ENCODE measurements around the gene TNS1. TPM values are rescaled to one million over a fixed set of nuclear protein-coding genes. Genes with fewer than 3 reads are reported as not detected.

Gene TNS1
- total RNA-seq, 2 donors from 2014 or later = 1,255 to 1,508 TPM

DNA sequence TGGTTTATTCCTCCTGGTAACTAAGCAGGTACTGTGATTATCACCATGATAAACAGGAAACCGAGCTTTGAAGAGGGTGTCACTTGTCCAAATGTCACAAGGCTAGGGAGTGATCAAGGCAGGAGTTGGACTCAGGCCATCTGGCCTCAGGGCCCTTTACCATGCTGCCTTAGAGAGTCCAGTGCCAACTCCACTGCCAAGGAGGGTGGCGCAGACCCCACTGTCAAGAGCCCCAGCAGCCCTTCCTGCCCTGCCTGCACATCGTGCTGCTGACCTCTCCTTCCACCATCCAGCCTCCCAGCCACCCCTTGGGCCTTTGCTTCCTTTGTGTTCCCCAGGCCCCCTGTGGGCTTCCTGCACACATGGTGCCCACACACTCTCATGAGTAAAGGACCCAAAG lies 48.3 kb downstream of the TNS1 start:
- DNase-seq (ENCODE audit: low spot score) = peak; percentile 77

GRCh38 chr2:217954051-217954450 lies 48.7 kb downstream of the TNS1 start:
- DNase-seq (ENCODE audit: low spot score) = peak; percentile 76
- intact Hi-C loops (cut with DNase I) = no loop called here

More for the DNA sequence above, 48.3 kb downstream of the TNS1 start:
- intact Hi-C loops (cut with DNase I) = no loop called here

DNA sequence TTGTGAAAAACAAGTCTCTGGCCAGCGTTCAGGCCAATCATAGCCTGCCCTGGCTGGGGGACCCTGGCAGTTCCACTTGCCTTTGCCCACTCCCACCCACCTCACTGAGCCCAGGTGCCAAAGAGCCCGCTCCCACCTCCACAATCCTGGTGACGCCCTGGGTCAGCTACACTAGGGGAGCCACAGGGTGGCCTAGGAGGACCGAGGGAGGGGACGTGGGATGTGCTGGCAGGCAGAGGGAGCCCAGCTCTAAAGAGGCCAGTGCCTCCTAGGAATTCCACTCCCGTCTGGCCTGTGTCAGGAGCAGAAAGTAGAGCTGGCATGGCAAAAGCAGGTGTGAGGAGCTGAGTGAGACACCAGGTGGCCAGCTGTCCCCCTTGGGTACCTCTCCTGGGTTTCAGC lies 49.3 kb downstream of the TNS1 start:
- intact Hi-C loops (cut with DNase I) = no loop called here
- DNase-seq (ENCODE audit: low spot score) = peak; percentile 78

DNA sequence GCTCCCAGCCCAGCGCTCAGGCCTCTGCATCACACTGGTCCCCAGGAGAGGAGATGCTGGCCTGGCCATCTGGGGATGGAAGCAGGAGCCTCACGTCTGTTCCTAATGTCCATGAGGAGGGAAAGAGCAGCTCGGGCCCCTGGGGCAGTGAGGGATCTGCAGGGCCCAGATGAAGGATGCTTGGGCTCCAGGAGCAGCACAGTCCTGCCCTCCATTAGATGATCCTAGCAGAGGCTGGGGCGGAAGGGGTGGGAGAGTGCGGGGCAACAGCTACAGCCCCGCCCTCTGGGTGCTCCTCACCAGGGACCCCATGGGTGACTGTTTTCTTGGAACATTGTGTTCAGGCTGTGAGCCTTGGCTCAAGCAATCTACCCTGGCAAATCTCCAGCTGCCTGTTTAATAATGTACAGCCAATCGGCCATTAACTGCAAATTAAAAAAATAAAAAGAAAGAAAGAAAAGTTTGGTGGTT lies 49.7 kb downstream of the TNS1 start:
- intact Hi-C loops (cut with DNase I) = no loop called here
- peak; percentile 82 for DNase-seq (ENCODE audit: low spot score)

DNA sequence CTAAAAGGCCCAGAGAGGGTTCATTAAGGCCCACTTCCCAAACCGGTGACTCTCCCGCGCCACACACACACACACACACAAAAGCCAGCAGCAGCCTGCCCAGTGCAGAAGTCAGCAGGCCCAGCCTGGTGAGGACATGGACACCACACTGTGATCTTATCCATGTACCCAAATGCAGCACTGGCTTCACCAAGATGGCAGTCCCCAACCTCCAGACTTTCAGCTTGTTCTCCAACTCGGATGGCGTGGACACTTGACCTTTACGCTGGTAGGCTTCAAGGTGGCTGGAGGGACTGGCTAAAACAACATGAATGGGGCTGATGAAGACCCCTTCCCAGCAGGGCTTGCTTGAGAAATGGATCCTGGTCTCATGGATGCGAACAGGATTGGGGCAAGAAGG lies 50.4 kb downstream of the TNS1 start:
- intact Hi-C loops (cut with DNase I) = no loop called here
- DNase-seq (ENCODE audit: low spot score) = peak; percentile 58

- DNase-seq (ENCODE audit: low spot score) = peak; percentile 64
- intact Hi-C loops (cut with DNase I) = no loop called here
Measured at GRCh38 chr2:217951521-217952247, 51.1 kb downstream of the TNS1 start.

GRCh38 chr2:217951091-217951490 lies 51.7 kb downstream of the TNS1 start:
- intact Hi-C loops (cut with DNase I) = no loop called here

DNA sequence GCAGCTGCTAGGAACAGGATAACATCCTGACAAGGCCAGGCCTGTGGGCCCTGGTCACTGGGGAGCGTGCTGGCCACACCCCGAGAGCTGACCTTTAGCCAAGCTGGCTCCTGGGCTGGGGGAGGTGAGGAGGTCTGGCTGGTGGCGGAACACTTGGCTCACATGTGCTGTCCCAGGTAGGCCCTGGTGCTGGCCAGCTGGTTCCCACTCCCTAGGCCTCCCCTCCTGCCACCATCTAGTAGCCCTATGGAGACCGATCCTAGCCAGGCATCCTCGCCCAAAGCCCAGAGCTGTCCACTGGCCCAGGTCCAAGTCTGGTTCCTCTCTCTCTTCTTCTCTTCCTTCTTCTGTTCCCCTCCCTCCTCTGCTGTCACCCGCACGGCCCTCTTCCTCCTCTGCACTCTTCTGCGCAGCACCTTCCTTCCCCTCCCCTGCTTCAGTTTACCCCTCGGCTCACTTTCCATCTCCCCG lies 52.4 kb downstream of the TNS1 start:
- intact Hi-C loops (cut with DNase I) = no loop called here
- DNase-seq (ENCODE audit: low spot score) = peak; percentile 80

More at GRCh38 chr2:217951091-217951490, 51.7 kb downstream of the TNS1 start:
- peak; percentile 9 for DNase-seq (ENCODE audit: low spot score)

DNA sequence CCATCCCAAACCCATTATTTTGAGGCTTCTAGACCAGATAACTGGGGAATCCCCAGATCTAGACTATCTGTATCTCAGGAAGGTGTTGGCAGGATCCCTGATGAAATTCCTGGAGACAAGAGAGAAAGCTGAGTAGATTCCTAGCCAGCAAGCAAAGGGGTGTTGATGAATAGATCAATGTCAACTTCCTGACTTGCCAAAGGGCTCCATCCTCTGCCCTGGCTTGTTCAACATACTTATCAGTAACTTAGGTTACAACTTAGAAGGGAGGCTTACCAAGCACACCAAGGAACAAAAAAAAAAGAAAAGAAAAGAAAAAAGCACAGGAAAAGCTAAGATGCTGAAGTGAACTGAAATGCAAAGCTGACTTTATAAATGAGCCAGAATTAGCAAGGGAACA lies 53.3 kb downstream of the TNS1 start:
- intact Hi-C loops (cut with DNase I) = no loop called here
- DNase-seq (ENCODE audit: low spot score) = no peak

GRCh38 chr2:217948897-217949296 lies 53.9 kb downstream of the TNS1 start:
- intact Hi-C loops (cut with DNase I) = no loop called here
- peak; percentile 58 for DNase-seq (ENCODE audit: low spot score)

DNA sequence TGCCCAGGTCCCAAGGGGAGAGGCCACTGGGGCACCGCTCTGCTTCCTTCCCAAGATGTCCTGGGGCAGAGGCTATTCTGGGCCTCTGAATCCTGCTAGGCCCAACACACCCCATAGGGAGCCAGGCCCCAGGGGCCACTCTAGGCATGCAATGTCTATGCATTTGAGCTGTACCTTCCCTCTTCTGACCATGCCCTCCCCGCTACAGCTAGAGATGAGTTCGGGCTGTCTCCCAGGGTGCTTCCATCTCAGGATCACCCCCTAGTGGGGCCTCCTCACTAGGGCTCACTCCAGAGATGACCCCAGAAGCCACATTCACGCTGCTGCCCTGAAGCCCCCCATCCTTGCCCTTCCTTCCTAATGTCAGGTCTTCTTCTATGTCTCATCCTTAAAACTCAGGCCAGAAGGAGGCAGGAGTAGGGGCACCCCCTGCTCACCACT lies 54.4 kb downstream of the TNS1 start:
- intact Hi-C loops (cut with DNase I) = no loop called here
- DNase-seq (ENCODE audit: low spot score) = peak; percentile 60

DNA sequence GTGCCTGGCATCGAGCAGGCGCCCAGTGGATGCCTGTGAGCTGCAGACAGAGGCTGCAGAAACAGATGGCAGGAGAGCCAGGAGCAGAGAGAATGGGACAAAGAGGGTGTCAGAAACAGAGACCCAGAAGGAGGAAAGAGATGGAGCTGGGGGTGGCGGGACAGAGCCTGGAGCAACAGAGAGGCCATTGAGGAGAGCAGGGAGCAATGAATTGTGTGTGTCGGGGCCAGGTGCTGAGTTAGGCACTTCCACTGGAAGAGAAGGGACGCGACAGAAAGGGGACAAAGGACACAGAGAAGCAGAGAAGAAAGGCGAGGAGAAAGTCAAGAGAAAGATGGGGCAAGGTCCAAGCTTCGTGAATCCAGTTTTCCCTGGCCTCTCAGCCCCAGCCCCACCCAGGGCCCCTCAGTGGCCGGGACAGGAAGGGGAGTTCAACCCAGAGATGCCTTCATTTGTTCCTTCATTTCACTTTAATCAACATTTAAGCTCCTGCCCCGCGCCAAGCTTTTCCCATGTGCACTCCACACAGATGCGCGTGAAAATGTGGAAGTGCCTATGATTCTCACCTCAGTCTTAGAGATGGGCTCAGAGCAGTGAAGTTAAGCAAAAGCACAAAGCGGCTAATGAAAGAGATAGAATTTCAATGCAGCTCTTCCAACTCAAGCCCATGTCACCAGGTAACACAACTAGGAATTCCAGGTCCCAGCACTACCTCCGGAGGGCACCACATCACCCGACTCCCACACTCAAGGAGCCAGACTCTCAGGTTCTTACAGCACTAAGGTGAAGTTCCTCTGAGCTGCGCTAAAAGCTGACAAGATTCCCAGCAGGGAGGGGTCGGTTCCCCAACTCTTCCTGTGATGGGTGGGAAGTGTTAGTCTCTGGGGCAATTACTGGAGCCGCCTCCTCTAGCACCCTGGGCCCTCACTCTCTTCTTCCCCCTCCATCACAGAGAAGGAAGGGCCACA lies 55.1 kb downstream of the TNS1 start:
- intact Hi-C loops (cut with DNase I) = loop anchor here in 1 of 2 donors (2.0 kb wide), 1 partner anchor 37 kb away; no protein-coding TSS in a partner anchor
- peak; percentile 60 for DNase-seq (ENCODE audit: low spot score)

- peak; percentile 68 for DNase-seq (ENCODE audit: low spot score)
- intact Hi-C loops (cut with DNase I) = loop anchor here in 1 of 2 donors (2.0 kb wide), 1 partner anchor 39 kb away; no protein-coding TSS in a partner anchor
Measured at GRCh38 chr2:217946051-217946450, 56.7 kb downstream of the TNS1 start.

DNA sequence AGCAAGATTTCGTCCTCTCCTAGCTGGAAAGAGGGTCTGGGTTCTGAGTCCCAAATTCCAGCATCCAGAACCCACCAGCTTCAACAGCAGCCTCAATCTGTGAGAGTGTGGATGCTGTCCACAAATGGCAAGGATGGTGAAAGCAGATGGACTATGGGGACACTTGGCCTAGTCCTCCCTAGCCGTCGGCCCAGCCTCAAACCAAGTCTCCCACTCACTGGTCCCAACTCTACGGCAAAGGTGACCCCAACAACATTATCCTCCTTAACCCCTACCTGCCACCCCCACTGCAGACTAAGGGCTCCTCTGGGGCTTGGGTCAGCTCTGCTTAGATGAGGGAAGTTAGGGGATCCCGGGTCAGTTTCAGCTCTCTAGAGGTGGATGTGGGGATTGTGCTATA lies 57.3 kb downstream of the TNS1 start:
- intact Hi-C loops (cut with DNase I) = no loop called here
- peak; percentile 9 for DNase-seq (ENCODE audit: low spot score)

DNA sequence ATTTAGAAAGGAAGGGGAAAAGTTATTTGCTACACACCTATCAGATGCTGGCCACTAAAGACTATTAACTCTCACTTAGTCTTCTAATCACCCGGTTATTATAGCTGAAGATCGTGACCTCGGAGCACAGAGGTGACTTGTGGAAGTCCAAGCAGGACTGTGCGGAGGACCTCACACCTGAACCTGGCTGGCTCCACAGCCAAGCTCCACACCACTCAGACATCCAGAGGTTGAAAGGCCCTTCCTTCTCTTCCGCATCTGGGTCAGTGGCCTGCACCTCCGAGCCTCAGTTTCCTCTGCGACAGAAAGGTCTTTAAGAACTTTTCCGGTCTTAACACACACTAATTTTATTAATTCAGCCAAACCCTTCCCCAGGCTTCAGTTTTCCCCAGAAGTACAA lies 57.9 kb downstream of the TNS1 start:
- DNase-seq (ENCODE audit: low spot score) = peak; percentile 41
- intact Hi-C loops (cut with DNase I) = loop anchor here in 1 of 2 donors (5.0 kb wide), 2 partner anchors 32 to 38 kb away; no protein-coding TSS in a partner anchor

DNA sequence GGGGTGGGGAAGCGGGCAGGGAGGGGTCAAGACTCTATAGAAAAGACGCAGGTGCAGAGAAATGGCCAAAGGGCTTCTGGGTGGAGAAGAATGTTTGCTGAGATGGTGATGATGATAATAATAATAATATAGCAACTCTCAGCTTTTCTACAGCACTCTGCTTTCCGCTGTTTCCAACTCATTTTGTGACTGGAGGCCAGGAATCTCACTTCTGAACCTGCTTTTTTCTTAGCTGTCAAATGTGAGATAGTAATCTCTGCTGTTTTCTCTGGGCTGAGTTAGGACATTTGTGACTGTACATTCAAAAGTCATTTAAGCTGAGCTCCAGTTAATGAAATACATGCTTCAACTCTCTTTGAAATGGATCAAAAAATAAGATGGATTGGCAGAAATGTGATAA lies 58.4 kb downstream of the TNS1 start:
- DNase-seq (ENCODE audit: low spot score) = no peak
- intact Hi-C loops (cut with DNase I) = loop anchor here in 1 of 2 donors (5.0 kb wide), 2 partner anchors 33 to 37 kb away; no protein-coding TSS in a partner anchor

DNA sequence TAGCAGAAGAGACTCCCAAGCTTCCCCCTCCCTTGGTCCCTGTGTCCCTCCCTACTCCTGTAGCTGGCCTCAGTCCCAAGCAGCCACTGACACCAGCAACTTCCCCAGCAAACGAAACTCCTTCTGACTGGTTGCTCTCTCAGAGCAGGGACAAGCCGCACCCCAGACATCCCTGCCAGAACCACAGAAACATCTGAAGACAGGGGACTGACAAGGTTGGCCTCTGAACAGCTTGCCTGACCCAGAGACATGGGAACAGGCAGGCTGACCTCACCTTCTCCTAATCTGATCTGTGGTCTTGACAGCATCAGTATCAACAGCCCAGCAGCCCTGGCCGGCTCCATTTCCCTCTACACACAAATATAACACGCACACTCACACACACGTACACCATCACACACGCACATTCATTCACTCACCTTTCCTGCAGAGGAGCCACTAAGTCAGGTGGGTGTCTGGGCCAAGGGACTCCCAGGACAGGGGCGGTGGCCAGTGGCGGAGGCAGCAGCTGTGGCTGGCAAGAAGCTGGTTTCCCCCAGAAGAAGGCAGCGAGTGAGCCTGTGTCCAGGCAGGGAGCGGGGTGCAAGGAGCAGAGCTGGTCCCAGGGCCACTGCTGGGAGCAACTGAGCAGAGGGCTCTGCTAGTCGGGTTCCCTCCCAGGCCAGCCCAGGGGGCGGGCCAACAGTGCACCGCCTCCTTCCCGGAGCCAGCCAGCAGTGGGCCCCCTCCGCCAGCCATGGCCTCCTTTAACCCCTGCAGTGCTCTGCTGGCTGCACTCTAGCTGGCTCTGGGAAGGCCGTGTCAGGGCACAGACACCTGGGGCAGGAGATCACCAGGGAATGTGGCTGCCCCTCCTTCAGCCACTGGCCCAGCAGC lies 59.1 kb downstream of the TNS1 start:
- intact Hi-C loops (cut with DNase I) = loop anchor here in 1 of 2 donors (5.0 kb wide), 2 partner anchors 34 to 36 kb away; no protein-coding TSS in a partner anchor
- DNase-seq (ENCODE audit: low spot score) = peak; percentile 94

DNA sequence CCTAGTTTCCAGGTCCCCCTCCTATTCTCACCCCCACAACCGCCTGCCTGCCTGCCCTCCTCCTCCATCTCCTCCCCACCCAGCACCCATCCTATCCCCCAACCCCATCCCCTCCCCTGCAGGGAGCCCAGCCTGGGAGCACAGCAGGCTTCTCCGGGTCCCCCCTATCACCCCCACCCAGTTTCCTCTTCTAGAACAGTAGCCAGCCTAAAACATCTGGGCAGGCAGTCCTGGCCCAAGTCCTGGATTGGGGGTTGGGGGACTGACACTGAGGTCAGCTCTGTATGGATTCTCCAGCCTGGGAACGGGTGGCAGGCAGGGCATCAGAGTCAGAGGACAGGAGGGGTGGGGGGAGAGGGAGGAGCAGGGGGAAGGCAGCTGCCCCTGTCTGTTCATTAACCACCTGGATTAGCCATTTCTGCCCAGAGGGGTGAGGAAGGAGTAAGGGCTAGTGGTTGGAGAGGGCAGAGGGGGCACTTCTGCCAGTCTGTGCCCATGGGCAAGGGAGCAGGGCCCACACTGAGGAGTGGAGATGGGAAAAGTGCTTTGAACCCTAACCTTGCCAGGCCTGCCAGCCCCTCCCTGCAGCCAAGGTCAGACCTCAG lies 60.0 kb downstream of the TNS1 start:
- intact Hi-C loops (cut with DNase I) = loop anchor here in 1 of 2 donors (5.0 kb wide), 2 partner anchors 34 to 36 kb away; no protein-coding TSS in a partner anchor
- DNase-seq (ENCODE audit: low spot score) = no peak
